Cardiac fibroblast (primary cell): ENCODE measurements around the gene PACRG.

Experiments used
- DNase-seq, 2 donors: peaks; one replicate each; pipeline versions ENCODE4 v3.0.0 to v3.0.0-alpha.2; 2010; ENCODE audit warnings: low read depth in 2 of 2
- H3K4me3 ChIP-seq, 2 donors: replicated peaks in 1 of 2; 1 replicate in 1 of 2; 2 replicates in 1 of 2; pipeline ENCODE4 v1.5.1; 2011; ENCODE audit warnings: low read depth in 2 of 2, low read length in 2 of 2, mild to moderate bottlenecking in 2 of 2, moderate library complexity in 1 of 2
- CTCF ChIP-seq: IDR thresholded peaks from one replicate; pipeline ENCODE4 v1.5.1; 2011; ENCODE audit warnings: low read depth, mild to moderate bottlenecking, low read length, inconsistent platforms

The PACRG gene

GRCh38 chr6:163063561-163063960 is 335.8 kb downstream of the PACRG start:
- no peak for DNase-seq
- no peak for TF ChIP-seq CTCF
- no peak overlapping the region for H3K4me3 ChIP-seq

- no peak for TF ChIP-seq CTCF
- no peak for DNase-seq
- H3K4me3 ChIP-seq: no peak overlapping the region
Measured at GRCh38 chr6:163064397-163064796, 336.6 kb downstream of the PACRG start.

GRCh38 chr6:163066200-163066599 is 338.4 kb downstream of the PACRG start:
- no peak for TF ChIP-seq CTCF
- DNase-seq: no peak
- no peak overlapping the region for H3K4me3 ChIP-seq

GRCh38 chr6:163077134-163077533 is 349.4 kb downstream of the PACRG start:
- no peak for DNase-seq
- TF ChIP-seq CTCF: no peak
- H3K4me3 ChIP-seq: no peak overlapping the region

- DNase-seq: no peak
Measured at GRCh38 chr6:163078712-163079111, 350.9 kb downstream of the PACRG start.

GRCh38 chr6:163080228-163080627 is 352.5 kb downstream of the PACRG start:
- TF ChIP-seq CTCF: no peak
- H3K4me3 ChIP-seq: no peak overlapping the region
- no peak for DNase-seq

More at GRCh38 chr6:163078712-163079111, 350.9 kb downstream of the PACRG start:
- TF ChIP-seq CTCF: no peak
- no peak overlapping the region for H3K4me3 ChIP-seq

GRCh38 chr6:163083141-163083540 is 355.4 kb downstream of the PACRG start:
- no peak overlapping the region for H3K4me3 ChIP-seq
- no peak for TF ChIP-seq CTCF
- no peak for DNase-seq
